H1 (cell line): ENCODE results near the gene BRMS1L.

Experiments used
- CBX5 ChIP-seq: fragments of 300-800, 300-1000 bp; sonication (generic); IDR thresholded peaks from 2 replicates; pipeline ENCODE4 v1.7.1; 2016; ENCODE audit warnings: antibody characterized with exemption, low read length, low read depth
- EZH2 ChIP-seq: fragments of 200-600 bp; sonication (generic); IDR thresholded peaks from 2 replicates; pipeline ENCODE4 v1.7.1; 2012; ENCODE audit warnings: low read depth, mild to moderate bottlenecking, moderate library complexity, low read length, inconsistent platforms; ENCODE audit not compliant: severe bottlenecking
- SIN3A ChIP-seq, 2 experiments: IDR thresholded peaks in 1 of 2; conservative IDR thresholded peaks in 1 of 2; 2 replicates each; pipeline ENCODE4 v1.6.1; 2011 to 2012; ENCODE audit warnings: low read length in 2 of 2, improper control_type of control experiment in 1 of 2, low read depth in 1 of 2, mild to moderate bottlenecking in 1 of 2
- TAF1 ChIP-seq: IDR thresholded peaks from 2 replicates; pipeline ENCODE4 v1.6.1; 2011; ENCODE audit warnings: mild to moderate bottlenecking, low read depth, low read length
- TEAD4 ChIP-seq: IDR thresholded peaks from 2 replicates; pipeline ENCODE4 v1.6.1; 2012; ENCODE audit warnings: low read depth, low read length, inconsistent platforms, mixed read lengths
- ZNF274 ChIP-seq: IDR thresholded peaks from 2 replicates; pipeline ENCODE4 v1.7.0; 2012; ENCODE audit warnings: low read length, borderline replicate concordance; ENCODE audit errors: extremely low read depth
- TF ChIP-seq, protein P1 (sequence below), 3 experiments: IDR thresholded peaks; 1 replicate in 2 of 3; 2 replicates in 1 of 3; pipeline versions ENCODE4 v1.5.1 to v1.6.1; 2011; ENCODE audit warnings: low read length in 3 of 3, mild to moderate bottlenecking in 3 of 3, inconsistent platforms in 2 of 3, low read depth in 1 of 3, moderate library complexity in 1 of 3; ENCODE audit not compliant: insufficient read depth in 1 of 3; ENCODE audit errors: control extremely low read depth in 1 of 3
- TF ChIP-seq, protein P2 (sequence below): IDR thresholded peaks from 2 replicates; pipeline ENCODE4 v1.6.1; 2012; ENCODE audit warnings: inconsistent platforms

- TF ChIP-seq, protein P1, sequence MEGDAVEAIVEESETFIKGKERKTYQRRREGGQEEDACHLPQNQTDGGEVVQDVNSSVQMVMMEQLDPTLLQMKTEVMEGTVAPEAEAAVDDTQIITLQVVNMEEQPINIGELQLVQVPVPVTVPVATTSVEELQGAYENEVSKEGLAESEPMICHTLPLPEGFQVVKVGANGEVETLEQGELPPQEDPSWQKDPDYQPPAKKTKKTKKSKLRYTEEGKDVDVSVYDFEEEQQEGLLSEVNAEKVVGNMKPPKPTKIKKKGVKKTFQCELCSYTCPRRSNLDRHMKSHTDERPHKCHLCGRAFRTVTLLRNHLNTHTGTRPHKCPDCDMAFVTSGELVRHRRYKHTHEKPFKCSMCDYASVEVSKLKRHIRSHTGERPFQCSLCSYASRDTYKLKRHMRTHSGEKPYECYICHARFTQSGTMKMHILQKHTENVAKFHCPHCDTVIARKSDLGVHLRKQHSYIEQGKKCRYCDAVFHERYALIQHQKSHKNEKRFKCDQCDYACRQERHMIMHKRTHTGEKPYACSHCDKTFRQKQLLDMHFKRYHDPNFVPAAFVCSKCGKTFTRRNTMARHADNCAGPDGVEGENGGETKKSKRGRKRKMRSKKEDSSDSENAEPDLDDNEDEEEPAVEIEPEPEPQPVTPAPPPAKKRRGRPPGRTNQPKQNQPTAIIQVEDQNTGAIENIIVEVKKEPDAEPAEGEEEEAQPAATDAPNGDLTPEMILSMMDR (IDR thresholded peaks at IDR 0.05; ENCODE audit: control extremely low read depth in 1 of 3, insufficient read depth in 1 of 3, low read depth in 1 of 3, low read length in 3 of 3): no peak
- TF ChIP-seq ZNF274 (no peak), CBX5 (no peak), TAF1 (no peak), EZH2 (no peak), SIN3A (conservative IDR thresholded peaks at IDR 0.05 in 1 of 2, IDR thresholded peaks at IDR 0.05 in 1 of 2; ENCODE audit: low read depth in 1 of 2, low read length in 2 of 2) (no peak), TEAD4 (no peak)
- TF ChIP-seq, protein P2, sequence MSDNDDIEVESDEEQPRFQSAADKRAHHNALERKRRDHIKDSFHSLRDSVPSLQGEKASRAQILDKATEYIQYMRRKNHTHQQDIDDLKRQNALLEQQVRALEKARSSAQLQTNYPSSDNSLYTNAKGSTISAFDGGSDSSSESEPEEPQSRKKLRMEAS: no peak
Measured at GRCh38 chr14:35895256-35895655, 69.1 kb downstream of the BRMS1L start.
